SK-N-MC (cell line): ENCODE measurements around the gene COIL.
"Not testable (repeated sequence)": the region's sequence is repeated elsewhere in the genome, so short reads cannot be mapped to it uniquely, and the experiment has no call there.

Source experiments
- DNase-seq: peaks from one replicate; pipeline ENCODE4 v3.0.0-alpha.2; 2011; ENCODE audit warnings: low read depth, low spot score
- H3K27ac ChIP-seq: fragments of 200-600 bp; sonication (generic); 2 replicates; pipeline ENCODE4 v1.5.1; 2016; ENCODE audit warnings: mixed run types
- H3K36me3 ChIP-seq: fragments of 200-600 bp; sonication (generic); 2 replicates; pipeline ENCODE4 v1.6.1; 2017; ENCODE audit warnings: antibody characterized with exemption, low read length, mixed read lengths; ENCODE audit not compliant: insufficient read depth
- H3K4me3 ChIP-seq: fragments of 200-600 bp; sonication (generic); 2 replicates; pipeline ENCODE4 v1.5.1; 2016
- H3K9ac ChIP-seq: fragments of 200-600 bp; sonication (generic); 2 replicates; pipeline ENCODE4 v1.8.0; 2017; ENCODE audit warnings: mixed run types, mixed read lengths; ENCODE audit not compliant: insufficient read length
- H3K9me3 ChIP-seq: fragments of 200-600 bp; sonication (generic); 2 replicates; pipeline ENCODE4 v1.6.1; 2017; ENCODE audit warnings: low read depth, mild to moderate bottlenecking, antibody characterized with exemption, low read length, moderate library complexity, mixed read lengths
- EZH2 ChIP-seq: fragments of 200-600 bp; sonication (generic); IDR thresholded peaks from one replicate; pipeline ENCODE4 v1.6.1; 2017; ENCODE audit warnings: antibody characterized with exemption
- FOXP2 ChIP-seq: optimal IDR thresholded peaks from 2 replicates; pipeline ENCODE3; 2011; ENCODE audit warnings: mild to moderate bottlenecking, moderate library complexity; ENCODE audit not compliant: insufficient read depth; ENCODE audit errors: extremely low read length, control extremely low read depth
- POLR2AphosphoS5 ChIP-seq: IDR thresholded peaks from 2 replicates; pipeline ENCODE4 v1.6.1; 2012; ENCODE audit warnings: mild to moderate bottlenecking, low read depth, low read length, borderline replicate concordance

COIL gene

DNA sequence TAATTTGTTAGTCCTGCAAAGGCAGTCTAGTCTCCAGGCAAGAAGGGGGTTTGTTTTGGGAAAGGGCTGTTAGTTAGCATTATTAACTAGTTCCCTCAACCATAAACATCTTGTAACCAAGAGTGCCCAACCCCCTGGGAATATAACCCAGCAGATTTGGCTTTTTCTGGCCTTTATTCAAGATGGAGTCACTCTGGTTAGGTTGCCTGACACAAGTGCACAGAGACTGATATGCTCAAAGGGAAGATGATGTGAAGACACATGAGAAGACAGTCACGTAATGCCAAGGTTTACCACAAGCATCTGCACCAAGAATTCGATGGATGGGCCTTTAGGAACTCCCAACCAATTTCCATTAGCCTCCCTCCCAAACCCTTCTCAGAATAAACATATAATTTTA is 13.2 kb upstream of the COIL start:
- H3K36me3 ChIP-seq: no peaks in the 10 kb centered on the region
- no peak for DNase-seq
- H3K4me3 ChIP-seq: no peak overlapping the region
- no peaks in the 10 kb centered on the region for H3K9me3 ChIP-seq
- no peak for TF ChIP-seq EZH2
- no peak for TF ChIP-seq POLR2AphosphoS5
- no peak for TF ChIP-seq FOXP2
- H3K9ac ChIP-seq: no peak overlapping the region
- no peak overlapping the region for H3K27ac ChIP-seq

DNA sequence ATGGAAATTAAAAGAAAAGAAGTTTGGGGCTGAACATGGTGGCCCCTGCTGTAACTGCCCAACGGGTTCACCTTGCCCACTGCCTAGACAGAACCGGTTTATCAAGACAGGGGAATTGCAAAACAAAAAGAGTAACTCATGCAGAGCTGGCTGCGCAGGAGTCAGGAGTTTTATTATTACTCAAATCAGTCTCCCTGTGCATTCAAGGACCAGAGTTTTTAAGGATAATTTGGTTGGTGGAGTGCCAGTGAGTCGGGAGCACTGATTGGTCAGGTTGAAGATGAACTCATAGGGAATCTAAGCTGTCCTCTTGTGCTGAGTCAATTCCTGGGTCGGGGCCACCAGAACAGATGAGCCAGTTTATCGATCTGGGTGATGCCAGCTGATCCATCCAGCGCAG is 12.7 kb upstream of the COIL start:
- Histone ChIP-seq H3K9ac (no peak overlapping the region), H3K4me3 (no peak overlapping the region), H3K9me3 (no peaks in the 10 kb centered on the region), H3K36me3 (no peaks in the 10 kb centered on the region), H3K27ac (no peak overlapping the region)
- DNase-seq: no peak
- TF ChIP-seq EZH2 (no peak), POLR2AphosphoS5 (no peak), FOXP2 (no peak)

- no peak overlapping the region for H3K4me3 ChIP-seq
- no peak for DNase-seq
- no peaks in the 10 kb centered on the region for H3K36me3 ChIP-seq
- no peaks in the 10 kb centered on the region for H3K9me3 ChIP-seq
- TF ChIP-seq EZH2: no peak
- TF ChIP-seq POLR2AphosphoS5: no peak
- no peak overlapping the region for H3K27ac ChIP-seq
- H3K9ac ChIP-seq: no peak overlapping the region
These were observed 11.4 kb upstream of the COIL start for GRCh38 chr17:56972111-56972730.

DNA sequence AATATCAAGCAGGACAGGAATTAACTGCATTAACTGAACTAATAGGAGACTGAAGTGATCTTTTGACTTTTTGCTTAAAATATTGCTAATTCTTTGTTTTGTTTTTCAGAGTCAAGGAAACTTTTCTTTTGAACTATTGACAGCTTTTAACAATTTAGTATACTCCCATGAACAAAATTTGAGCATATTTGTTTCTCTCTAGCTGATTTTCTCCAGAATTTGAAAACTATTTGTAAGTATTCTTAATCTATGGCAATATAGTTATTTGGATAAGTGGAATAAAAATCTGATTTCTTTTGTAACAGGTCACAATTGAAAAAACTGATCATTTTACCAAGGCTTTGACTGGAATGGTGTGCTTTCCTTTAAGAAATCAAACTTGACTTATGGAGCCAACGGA is 10.1 kb upstream of the COIL start:
- no peak for DNase-seq
- H3K4me3 ChIP-seq: no peak overlapping the region
- no peaks in the 10 kb centered on the region for H3K36me3 ChIP-seq
- TF ChIP-seq POLR2AphosphoS5 (no peak), FOXP2 (no peak), EZH2 (no peak)
- H3K9me3 ChIP-seq: no peaks in the 10 kb centered on the region
- H3K9ac ChIP-seq: no peak overlapping the region
- H3K27ac ChIP-seq: no peak overlapping the region

GRCh38 chr17:56966338-56966737 is 5.5 kb upstream of the COIL start:
- Histone ChIP-seq H3K9ac (no peak overlapping the region), H3K4me3 (no peak overlapping the region), H3K9me3 (no peaks in the 10 kb centered on the region), H3K36me3 (no peaks in the 10 kb centered on the region), H3K27ac (no peak overlapping the region)
- TF ChIP-seq POLR2AphosphoS5: no peak
- no peak for TF ChIP-seq FOXP2
- no peak for TF ChIP-seq EZH2
- DNase-seq: no peak

DNA sequence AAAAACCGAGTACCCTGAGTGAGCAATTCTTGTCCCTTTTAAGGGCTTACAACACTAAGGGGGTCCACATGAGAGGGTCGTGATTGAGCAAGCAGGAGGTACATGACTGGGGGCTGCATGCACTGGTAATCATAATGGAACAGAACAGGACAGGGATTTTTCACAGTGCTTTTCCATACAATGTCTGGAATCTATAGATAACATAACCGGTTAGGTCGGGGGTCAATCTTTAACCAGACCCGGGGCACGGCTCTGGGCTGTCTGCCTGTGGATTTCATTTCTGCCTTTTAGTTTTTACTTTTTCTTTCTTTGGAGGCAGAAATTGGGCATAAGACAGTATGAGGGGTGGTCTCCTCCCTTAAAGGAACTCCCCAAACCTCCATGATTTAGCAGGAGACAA is 4.8 kb upstream of the COIL start:
- DNase-seq, H3K4me3 ChIP-seq, H3K9ac ChIP-seq, H3K9me3 ChIP-seq, H3K27ac ChIP-seq, H3K36me3 ChIP-seq: not testable (repeated sequence)

DNA sequence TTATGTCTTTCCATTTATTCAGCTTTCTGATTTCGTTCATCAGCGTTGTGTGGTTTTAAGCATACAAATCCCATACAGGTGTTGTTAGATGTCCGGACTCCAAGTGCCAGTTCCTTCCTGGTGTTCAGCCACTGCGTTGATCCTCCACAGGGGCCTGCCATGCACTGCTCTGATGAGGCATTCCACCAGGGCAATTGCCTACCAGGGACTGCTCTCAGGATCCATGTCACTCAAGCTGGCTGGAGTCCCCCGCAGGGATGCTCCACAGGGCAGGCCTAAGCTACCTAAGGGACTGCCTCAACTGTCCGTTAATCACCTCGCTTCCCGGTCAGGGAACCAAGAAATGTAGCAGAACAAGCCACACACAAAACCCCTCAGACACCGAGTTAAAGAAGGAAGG is 4.4 kb upstream of the COIL start:
- not testable (repeated sequence) for H3K9me3 ChIP-seq, H3K4me3 ChIP-seq, DNase-seq, H3K27ac ChIP-seq, H3K36me3 ChIP-seq, H3K9ac ChIP-seq

GRCh38 chr17:56956992-56957391 is 3.9 kb downstream of the COIL start:
- no peak for TF ChIP-seq EZH2
- no peak for TF ChIP-seq FOXP2
- no peak for TF ChIP-seq POLR2AphosphoS5
- H3K9me3 ChIP-seq: no peaks in the 10 kb centered on the region
- no peak overlapping the region for H3K9ac ChIP-seq
- no peak for DNase-seq
- no peak overlapping the region for H3K4me3 ChIP-seq
- peaks cover 8% of the 10 kb centered on the region; the same call in 1 of the 2 replicates for H3K36me3 ChIP-seq
- H3K27ac ChIP-seq: no peak overlapping the region

GRCh38 chr17:56949595-56949994 is 11.3 kb downstream of the COIL start:
- no peak for TF ChIP-seq EZH2
- TF ChIP-seq FOXP2: no peak
- TF ChIP-seq POLR2AphosphoS5: no peak
- Histone ChIP-seq H3K9me3 (no peaks in the 10 kb centered on the region), H3K27ac (no peak overlapping the region), H3K36me3 (peaks cover 59% of the 10 kb centered on the region), H3K9ac (no peak overlapping the region), H3K4me3 (no peak overlapping the region)
- DNase-seq: no peak
